Measurements from ENCODE around the gene DEPDC1B.

GRCh38 chr5:60636644-60637043 lies 63.3 kb downstream of the DEPDC1B start:
- TF ChIP-seq POLR2A (IDR thresholded peaks at IDR 0.05; ENCODE audit: low read length): no peak
- no peak for TF ChIP-seq GATA1 (IDR thresholded peaks at IDR 0.05; ENCODE audit: low read depth, low read length)

All from erythroblast (primary cell).